ENCODE measurements around the gene LDB3. TPM values are rescaled to one million over a fixed set of nuclear protein-coding genes. Genes with fewer than 3 reads are reported as not detected.
"Not testable (repeated sequence)": the region's sequence is repeated elsewhere in the genome, so short reads cannot be mapped to it uniquely, and the experiment has no call there.

The LDB3 gene
- total and polyA plus RNA-seq, 5 experiments from 2014 or later = 0.08 to 0.29 TPM; not detected in 3

GRCh38 chr10:86645621-86646165 lies 22.6 kb upstream of the LDB3 start:
- H3K27me3 Mint-ChIP-seq, H3K4me3 Mint-ChIP-seq, DNase-seq, H3K27ac Mint-ChIP-seq, POLR2A ChIA-PET, ATAC-seq, H3K4me1 Mint-ChIP-seq, H3K36me3 Mint-ChIP-seq: not testable (repeated sequence)
- peaks cover 0 to 20% (median 9%) of the 10 kb centered on the region in 9 donors for H3K9me3 Mint-ChIP-seq

GRCh38 chr10:86646532-86646931 lies 21.8 kb upstream of the LDB3 start:
- DNase-seq (peak in 2 of 10 donors; percentile 9 to 46), ATAC-seq (no peak)
- peaks cover 0 to 13% (median 6%) of the 10 kb centered on the region in 9 donors for H3K9me3 Mint-ChIP-seq
- H3K27ac Mint-ChIP-seq = no peak overlapping the region
- peaks cover 4 to 7% (median 5%) of the 10 kb centered on the region in 5 donors for H3K27me3 Mint-ChIP-seq
- peaks cover 0 to 6% (median 5%) of the 10 kb centered on the region in 3 donors for H3K36me3 Mint-ChIP-seq
- POLR2A ChIA-PET = no interaction called here
- peaks cover 0 to 7% (median 0%) of the 10 kb centered on the region in 4 donors for H3K4me1 Mint-ChIP-seq
- H3K4me3 Mint-ChIP-seq = no peak overlapping the region

DNA sequence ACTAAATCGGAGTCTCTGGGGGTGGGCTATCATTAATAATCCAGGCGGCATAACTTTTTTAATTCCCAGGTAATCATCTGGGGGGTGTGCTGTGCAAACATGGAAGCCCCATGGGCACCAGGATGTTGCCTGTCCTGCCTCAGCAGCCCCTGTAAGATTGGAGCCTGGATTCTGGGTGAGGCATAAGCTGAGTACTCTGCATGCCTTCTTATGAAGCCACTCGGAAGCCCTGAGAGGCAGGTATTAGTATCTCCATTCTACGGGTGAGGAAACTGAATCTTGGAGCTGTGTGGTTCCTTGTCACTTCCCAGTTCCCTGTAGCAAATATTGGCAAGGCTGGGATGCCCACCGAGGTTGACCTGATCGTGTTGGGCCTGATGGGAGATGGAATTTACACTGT lies 21.4 kb upstream of the LDB3 start:
- DNase-seq (peak in 1 of 10 donors; percentile 34), ATAC-seq (no peak)
- POLR2A ChIA-PET = no interaction called here
- Mint-ChIP-seq H3K27me3 (peaks cover 2 to 6% (median 5%) of the 10 kb centered on the region in 5 donors), H3K27ac (no peak overlapping the region), H3K36me3 (peaks cover 0 to 2% (median 2%) of the 10 kb centered on the region in 3 donors), H3K9me3 (peaks cover 0 to 9% (median 2%) of the 10 kb centered on the region in 9 donors), H3K4me1 (peaks cover 0 to 7% (median 0%) of the 10 kb centered on the region in 4 donors), H3K4me3 (no peak overlapping the region)

DNA sequence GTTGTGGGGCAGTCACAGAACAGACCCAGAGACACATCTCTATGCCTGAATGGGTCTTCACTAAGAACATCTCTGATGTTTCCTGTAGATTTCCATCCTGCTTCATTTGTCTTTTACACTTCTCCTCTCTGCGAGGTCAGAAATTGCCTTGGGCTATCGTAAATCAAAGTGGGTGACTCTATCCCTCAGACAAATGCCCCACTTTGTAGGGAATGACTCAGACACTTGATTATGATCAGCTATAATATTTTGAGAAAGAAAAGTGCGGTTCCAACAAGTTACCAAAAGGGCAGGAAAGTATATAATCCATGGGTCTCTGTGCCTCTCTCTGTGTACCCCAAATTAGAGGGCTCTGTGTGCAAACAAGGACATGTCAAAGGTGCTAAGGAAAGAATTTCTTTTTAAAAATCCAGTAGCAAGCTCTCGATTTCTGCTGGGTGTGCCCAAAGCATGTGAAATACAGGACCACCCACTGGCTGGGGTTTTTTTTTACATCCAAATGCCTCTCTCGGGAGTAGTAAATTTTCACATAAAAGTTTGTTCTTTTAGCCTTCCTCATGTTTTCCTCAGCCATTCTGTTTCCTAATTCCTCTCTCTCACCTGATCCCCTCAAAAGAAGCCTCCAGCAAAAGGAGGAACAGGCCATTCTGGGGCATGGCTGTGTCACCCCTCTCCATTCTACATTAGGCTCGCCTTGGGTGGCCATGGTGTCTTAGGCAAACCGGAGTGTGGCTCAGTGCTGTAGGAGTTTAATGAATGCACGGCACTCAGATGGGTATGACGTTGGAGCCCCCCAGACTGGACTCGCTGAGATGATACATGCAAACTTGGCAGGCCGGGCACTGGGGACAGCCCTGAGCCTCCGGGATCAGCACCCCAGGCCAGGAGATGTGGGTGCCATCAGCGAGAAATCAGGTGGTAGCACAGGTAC lies 20.3 kb upstream of the LDB3 start:
- no peaks in the 10 kb centered on the region for H3K36me3 Mint-ChIP-seq
- H3K27ac Mint-ChIP-seq = peak overlapping the region in 1 of 10 donors; percentile 44
- peaks cover 0 to 7% (median 0%) of the 10 kb centered on the region in 4 donors for H3K4me1 Mint-ChIP-seq
- H3K4me3 Mint-ChIP-seq = no peak overlapping the region
- peaks cover 0 to 6% (median 2%) of the 10 kb centered on the region in 5 donors for H3K27me3 Mint-ChIP-seq
- H3K9me3 Mint-ChIP-seq = no peaks in the 10 kb centered on the region
- POLR2A ChIA-PET = no interaction called here
- DNase-seq = peak in 1 of 10 donors; percentile 7
- ATAC-seq = no peak

DNA sequence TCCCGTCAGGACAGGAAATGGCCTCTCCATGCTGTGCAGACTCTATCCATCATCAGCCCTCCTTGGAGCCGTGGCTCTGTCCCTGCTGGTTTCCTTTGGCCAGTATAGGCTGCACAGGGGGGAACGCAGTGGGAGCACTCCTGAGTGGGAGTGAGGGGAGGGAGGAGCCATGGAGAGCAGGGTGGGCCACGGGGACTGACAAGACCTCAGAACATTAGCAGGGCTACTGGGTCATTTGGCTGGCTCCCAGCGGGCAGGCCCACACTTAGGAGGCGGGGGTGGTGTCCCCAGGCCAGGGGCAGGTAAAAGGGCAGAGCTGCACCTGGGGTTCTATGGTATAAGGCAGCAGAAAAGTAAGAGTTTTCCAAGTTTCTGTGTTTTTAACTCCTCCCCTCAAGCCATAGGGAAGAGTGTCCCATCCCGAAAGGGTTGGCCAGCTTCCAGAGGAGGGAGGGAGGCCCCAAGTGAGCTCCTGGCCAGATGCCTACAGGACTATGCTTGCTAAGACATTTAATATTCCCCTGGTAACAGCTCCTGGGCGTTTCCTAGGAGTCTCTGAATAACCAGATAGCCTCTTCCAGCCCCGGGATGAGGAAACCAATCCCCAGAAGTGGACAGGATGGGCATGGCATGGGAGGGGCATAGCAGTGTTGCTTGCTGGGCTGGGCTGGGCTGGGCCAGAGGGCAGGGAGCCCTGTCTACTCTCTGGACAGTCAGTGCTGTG lies 19.4 kb upstream of the LDB3 start:
- peak in 1 of 10 donors; percentile 47 for DNase-seq
- H3K9me3 Mint-ChIP-seq = no peaks in the 10 kb centered on the region
- ATAC-seq = no peak
- H3K27me3 Mint-ChIP-seq = peaks cover 0 to 6% (median 2%) of the 10 kb centered on the region in 5 donors
- POLR2A ChIA-PET = no interaction called here
- H3K36me3 Mint-ChIP-seq = no peaks in the 10 kb centered on the region
- peak overlapping the region in 1 of 10 donors; percentile 44 for H3K27ac Mint-ChIP-seq
- no peaks in the 10 kb centered on the region for H3K4me1 Mint-ChIP-seq
- no peak overlapping the region for H3K4me3 Mint-ChIP-seq

DNA sequence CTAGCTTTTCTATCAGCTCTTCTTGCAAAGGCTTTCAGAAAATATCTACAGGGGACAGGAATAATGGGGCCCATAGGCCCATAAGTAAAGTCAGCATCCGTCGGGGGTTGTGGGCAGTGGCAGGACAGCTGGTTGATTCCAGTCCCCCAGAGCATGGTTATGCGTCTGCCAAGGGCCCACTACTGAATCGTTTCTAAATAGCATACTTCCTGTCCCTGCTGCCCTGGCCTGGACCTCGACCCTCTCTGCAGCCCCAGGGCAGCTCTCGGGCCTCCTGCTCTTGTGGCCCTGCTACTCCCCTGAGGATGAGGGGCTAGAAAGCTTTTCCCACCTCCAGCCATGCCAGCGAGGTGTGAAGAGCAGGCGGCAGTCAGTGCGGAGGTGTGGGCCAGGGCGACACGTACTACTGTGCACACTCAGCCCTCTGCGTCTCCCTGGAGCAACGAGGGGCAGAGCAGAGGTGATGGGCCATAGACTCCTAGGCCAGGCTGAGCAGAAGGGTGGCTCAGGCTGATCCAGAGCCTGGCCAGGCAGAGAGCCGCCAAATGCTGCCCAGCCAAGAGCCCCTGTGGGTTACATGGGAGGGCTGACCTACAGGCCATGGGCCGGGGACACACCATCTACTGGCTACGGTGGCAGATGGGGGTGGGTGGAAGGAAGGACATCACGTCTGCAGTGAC lies 18.7 kb upstream of the LDB3 start:
- POLR2A ChIA-PET = no interaction called here
- DNase-seq (peak in 1 of 10 donors; percentile 56), ATAC-seq (no peak)
- Mint-ChIP-seq H3K9me3 (no peaks in the 10 kb centered on the region), H3K27ac (no peak overlapping the region), H3K4me3 (no peak overlapping the region), H3K4me1 (no peaks in the 10 kb centered on the region), H3K27me3 (peaks cover 0 to 6% (median 2%) of the 10 kb centered on the region in 5 donors), H3K36me3 (no peaks in the 10 kb centered on the region)

DNA sequence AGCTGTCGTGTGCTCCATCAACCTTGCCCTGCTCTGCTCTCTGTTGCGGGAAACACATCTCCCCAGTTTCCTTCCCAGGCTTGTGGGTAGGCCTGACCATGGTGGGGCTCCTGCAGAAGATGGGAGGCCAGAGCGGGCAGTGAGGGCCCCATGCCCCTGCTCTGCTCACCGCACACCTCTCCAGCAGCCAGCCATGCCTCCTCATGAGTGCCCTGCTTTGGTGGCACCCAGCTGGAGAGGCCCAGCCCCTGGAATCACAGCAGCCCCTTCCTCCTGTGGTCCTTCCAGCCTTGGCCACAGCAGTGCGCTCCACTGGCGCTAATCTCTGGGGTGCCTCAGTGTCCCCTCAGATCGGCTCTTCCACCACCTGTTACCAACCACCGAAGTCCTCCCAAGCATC lies 18.2 kb upstream of the LDB3 start:
- DNase-seq (peak in 1 of 10 donors; percentile 23), ATAC-seq (no peak)
- H3K36me3 Mint-ChIP-seq = no peaks in the 10 kb centered on the region
- H3K27me3 Mint-ChIP-seq = peaks cover 0 to 6% (median 2%) of the 10 kb centered on the region in 5 donors
- H3K4me1 Mint-ChIP-seq = no peaks in the 10 kb centered on the region
- H3K4me3 Mint-ChIP-seq = no peak overlapping the region
- H3K9me3 Mint-ChIP-seq = no peaks in the 10 kb centered on the region
- POLR2A ChIA-PET = no interaction called here
- no peak overlapping the region for H3K27ac Mint-ChIP-seq

DNA sequence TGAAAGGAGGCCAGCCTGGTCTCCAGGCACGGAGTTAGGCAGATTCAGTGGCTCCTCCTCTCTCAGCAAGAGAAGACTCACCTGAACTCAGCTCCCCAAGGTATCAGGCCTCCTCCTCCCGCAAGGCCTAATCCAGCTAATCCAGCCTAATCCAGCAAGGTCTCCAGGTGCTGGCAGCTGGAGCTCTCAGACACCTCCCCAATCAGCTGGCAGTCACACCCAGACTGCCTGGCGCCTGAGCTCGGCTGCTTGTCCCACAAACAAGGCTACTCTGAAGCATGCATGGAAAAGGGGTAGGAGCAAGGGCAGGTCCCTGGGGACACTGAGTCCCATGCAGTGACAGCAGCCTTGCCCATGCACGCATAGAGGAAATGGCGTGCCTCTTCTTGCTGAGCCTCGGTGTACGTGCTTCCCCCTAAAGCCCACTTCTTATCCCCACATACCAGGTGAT lies 17.3 kb upstream of the LDB3 start:
- Mint-ChIP-seq H3K36me3 (no peaks in the 10 kb centered on the region), H3K4me1 (no peaks in the 10 kb centered on the region), H3K4me3 (no peak overlapping the region), H3K9me3 (no peaks in the 10 kb centered on the region), H3K27me3 (peaks cover 0 to 6% (median 2%) of the 10 kb centered on the region in 5 donors), H3K27ac (no peak overlapping the region)
- ATAC-seq = no peak
- POLR2A ChIA-PET = no interaction called here
- DNase-seq = peak in 1 of 10 donors; percentile 31

DNA sequence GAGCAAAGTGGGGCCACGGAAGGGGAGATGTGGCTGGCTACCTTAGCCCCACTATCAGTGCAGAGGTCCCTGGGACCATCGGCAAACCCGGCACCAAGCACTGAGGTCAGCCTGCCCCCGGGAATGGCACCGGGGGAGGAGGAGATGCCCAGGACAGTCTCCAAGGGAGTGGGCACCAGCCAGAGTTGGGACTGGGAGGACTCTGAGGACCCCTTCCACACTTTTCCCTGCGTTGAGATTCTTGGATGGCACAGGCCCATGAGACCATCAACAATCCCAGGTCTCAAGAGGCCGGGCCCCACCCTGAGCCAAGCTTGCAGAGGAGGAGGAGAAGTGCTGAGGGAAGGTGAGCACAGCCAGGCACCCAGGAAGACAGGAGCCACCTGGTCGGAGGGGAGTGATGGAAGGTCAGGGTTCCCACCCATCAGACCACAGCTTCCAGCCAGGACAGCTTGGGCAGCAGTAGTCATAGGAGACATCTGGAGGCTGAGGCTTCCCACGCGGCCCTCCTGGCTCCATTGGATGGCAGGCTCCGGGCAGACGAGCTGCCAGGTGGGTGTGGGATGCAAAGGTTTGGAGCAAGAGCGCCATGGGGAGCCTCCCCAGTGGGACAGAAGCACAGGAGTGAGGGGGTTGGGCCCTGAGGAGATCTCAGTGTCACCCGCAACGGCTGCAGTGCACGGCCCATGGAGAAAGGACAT lies 16.5 kb upstream of the LDB3 start:
- Mint-ChIP-seq H3K9me3 (no peaks in the 10 kb centered on the region), H3K27me3 (peaks cover 0 to 6% (median 2%) of the 10 kb centered on the region in 5 donors), H3K4me1 (no peaks in the 10 kb centered on the region), H3K4me3 (no peak overlapping the region), H3K36me3 (no peaks in the 10 kb centered on the region), H3K27ac (peak overlapping the region in 1 of 10 donors; percentile 26)
- ATAC-seq = no peak
- no peak for DNase-seq
- POLR2A ChIA-PET = no interaction called here

GRCh38 chr10:86652361-86653202 lies 15.7 kb upstream of the LDB3 start:
- Mint-ChIP-seq H3K27ac (no peak overlapping the region), H3K4me3 (no peak overlapping the region), H3K36me3 (no peaks in the 10 kb centered on the region), H3K27me3 (peaks cover 0 to 6% (median 2%) of the 10 kb centered on the region in 5 donors), H3K4me1 (no peaks in the 10 kb centered on the region), H3K9me3 (no peaks in the 10 kb centered on the region)
- DNase-seq = peak in 1 of 10 donors; percentile 47
- no peak for ATAC-seq
- POLR2A ChIA-PET = no interaction called here

- Mint-ChIP-seq H3K27me3 (peaks cover 0 to 6% (median 2%) of the 10 kb centered on the region in 5 donors), H3K27ac (no peak overlapping the region), H3K4me1 (no peaks in the 10 kb centered on the region), H3K4me3 (no peak overlapping the region), H3K9me3 (no peaks in the 10 kb centered on the region), H3K36me3 (no peaks in the 10 kb centered on the region)
- no peak for ATAC-seq
- POLR2A ChIA-PET = no interaction called here
- DNase-seq = peak in 1 of 10 donors; percentile 22
These were observed 14.9 kb upstream of the LDB3 start for GRCh38 chr10:86653379-86653778.

Measured in naive thymus-derived CD8-positive, alpha-beta T cell (primary cell).